GF-D8 (cell line): ENCODE data around the gene DMWD.
A peak's percentile ranks its signal among the peaks of the same experiment; 100 is the strongest.
"Not testable (repeated sequence)": the region's sequence is repeated elsewhere in the genome, so short reads cannot be mapped to it uniquely, and the experiment has no call there.

Experiments
- DNase-seq: peaks from one replicate; lab custom pipeline; 2025; lab: John Stamatoyannopoulos, UW

The DMWD gene

GRCh38 chr19:45751483-45751882, 41.2 kb downstream of the DMWD start:
- not testable (repeated sequence) for DNase-seq

- no peak for DNase-seq
Observed at GRCh38 chr19:45747513-45747912, 45.1 kb downstream of the DMWD start.

GRCh38 chr19:45746866-45747265, 45.8 kb downstream of the DMWD start:
- no peak for DNase-seq

GRCh38 chr19:45745606-45746005, 47.0 kb downstream of the DMWD start:
- no peak for DNase-seq

- DNase-seq = no peak
Observed at GRCh38 chr19:45742969-45743368, 49.7 kb downstream of the DMWD start.

- peak; percentile 12 for DNase-seq
Observed at GRCh38 chr19:45739498-45740439, 52.9 kb downstream of the DMWD start.

- no peak for DNase-seq
Observed at GRCh38 chr19:45733160-45733810, 59.4 kb downstream of the DMWD start, which contains the start of gene MEIOSIN. Gene MEIOSIN (plus strand): TSS chr19:45733439. CDS start chr19:45735377, 1,938 bp downstream.
